Glomerular endothelial cell (primary cell): ENCODE measurements around the gene NDP. TPM values are rescaled to one million over a fixed set of nuclear protein-coding genes. Genes with fewer than 3 reads are reported as not detected.

ENCODE experiments used
- total RNA-seq: library from RNA; depleted of rRNA; stranded (reverse); fragments of >200 nt; gene quantifications from 2 replicates; pipeline ENCODE4 v1.2.3, GENCODE V29; 2015

Gene NDP
- total RNA-seq, 1 donor from 2014 or later, result 0.35 TPM

Other genes with a start within 250 kb of the NDP start
- 0.12 and 0.19 TPM in 2 replicates for gene MAOB, start 90.9 kb downstream of the NDP start, total RNA-seq